ENCODE measurements around the gene PCDHGB5.
"Not testable (repeated sequence)": the region's sequence is repeated elsewhere in the genome, so short reads cannot be mapped to it uniquely, and the experiment has no call there.

PCDHGB5 gene

GRCh38 chr5:141397756-141398551 is at the start of gene PCDHGB5:
PCDHGB5 (plus strand) TSS chr5:141397947; CDS start chr5:141398128, 181 bp downstream.
- DNase-seq (ENCODE audit: low read depth in 3 of 3): not testable (repeated sequence)

GRCh38 chr5:141349917-141350619 is 47.7 kb upstream of the PCDHGB5 start, which contains the start of gene PCDHGB1:
PCDHGB1 (plus strand) TSS chr5:141350099; CDS start chr5:141350261, 162 bp downstream.
- DNase-seq (ENCODE audit: low read depth in 3 of 3): no peak

GRCh38 chr5:141351591-141351990 is 46.2 kb upstream of the PCDHGB5 start:
- no peak for DNase-seq (ENCODE audit: low read depth in 3 of 3)

GRCh38 chr5:141354900-141355469 is 42.8 kb upstream of the PCDHGB5 start, which contains the start of gene PCDHGA4:
PCDHGA4 (plus strand) TSS chr5:141355021; CDS start chr5:141355108, 87 bp downstream.
- DNase-seq (ENCODE audit: low read depth in 3 of 3): no peak

- no peak for DNase-seq (ENCODE audit: low read depth in 3 of 3)
Measured at GRCh38 chr5:141355641-141356040, 42.1 kb upstream of the PCDHGB5 start.

GRCh38 chr5:141356133-141356532 is 41.6 kb upstream of the PCDHGB5 start:
- DNase-seq (ENCODE audit: low read depth in 3 of 3): no peak

GRCh38 chr5:141356950-141357349 is 40.8 kb upstream of the PCDHGB5 start:
- DNase-seq (ENCODE audit: low read depth in 3 of 3): no peak

GRCh38 chr5:141359790-141360426 is 37.8 kb upstream of the PCDHGB5 start, which contains the start of gene PCDHGB2:
PCDHGB2 (plus strand) TSS chr5:141359994; CDS start chr5:141360136, 142 bp downstream.
- DNase-seq (ENCODE audit: low read depth in 3 of 3): no peak

- no peak for DNase-seq (ENCODE audit: low read depth in 3 of 3)
Measured at GRCh38 chr5:141360685-141361084, 37.1 kb upstream of the PCDHGB5 start.

- no peak for DNase-seq (ENCODE audit: low read depth in 3 of 3)
Measured at GRCh38 chr5:141362719-141363118, 35.0 kb upstream of the PCDHGB5 start.

GRCh38 chr5:141363952-141364660 is 33.6 kb upstream of the PCDHGB5 start, which contains the start of gene PCDHGA5:
PCDHGA5 (plus strand) TSS chr5:141364162; CDS start chr5:141364331, 169 bp downstream.
- no peak for DNase-seq (ENCODE audit: low read depth in 3 of 3)

GRCh38 chr5:141366016-141366896 is 31.5 kb upstream of the PCDHGB5 start:
- no peak for DNase-seq (ENCODE audit: low read depth in 3 of 3)

- DNase-seq (ENCODE audit: low read depth in 3 of 3): no peak
Measured at GRCh38 chr5:141369994-141370848, 27.5 kb upstream of the PCDHGB5 start, which contains the start of gene PCDHGB3. PCDHGB3 (plus strand) TSS chr5:141370242; CDS start chr5:141370395, 153 bp downstream.

- no peak for DNase-seq (ENCODE audit: low read depth in 3 of 3)
Measured at GRCh38 chr5:141371572-141372475, 25.9 kb upstream of the PCDHGB5 start.

- DNase-seq (ENCODE audit: low read depth in 3 of 3): no peak
Measured at GRCh38 chr5:141373673-141374317, 24.0 kb upstream of the PCDHGB5 start, which contains the start of gene PCDHGA6. PCDHGA6 (plus strand) TSS chr5:141373891; CDS start chr5:141374084, 193 bp downstream.

- DNase-seq (ENCODE audit: low read depth in 3 of 3): no peak
Measured at GRCh38 chr5:141374627-141375026, 23.1 kb upstream of the PCDHGB5 start.
